ENCODE results near the gene SNAI3. TPM values are rescaled to one million over a fixed set of nuclear protein-coding genes. Genes with fewer than 3 reads are reported as not detected.

Gene SNAI3
- total RNA-seq, 2 donors from 2014 or later = 0.25 to 0.40 TPM

DNA sequence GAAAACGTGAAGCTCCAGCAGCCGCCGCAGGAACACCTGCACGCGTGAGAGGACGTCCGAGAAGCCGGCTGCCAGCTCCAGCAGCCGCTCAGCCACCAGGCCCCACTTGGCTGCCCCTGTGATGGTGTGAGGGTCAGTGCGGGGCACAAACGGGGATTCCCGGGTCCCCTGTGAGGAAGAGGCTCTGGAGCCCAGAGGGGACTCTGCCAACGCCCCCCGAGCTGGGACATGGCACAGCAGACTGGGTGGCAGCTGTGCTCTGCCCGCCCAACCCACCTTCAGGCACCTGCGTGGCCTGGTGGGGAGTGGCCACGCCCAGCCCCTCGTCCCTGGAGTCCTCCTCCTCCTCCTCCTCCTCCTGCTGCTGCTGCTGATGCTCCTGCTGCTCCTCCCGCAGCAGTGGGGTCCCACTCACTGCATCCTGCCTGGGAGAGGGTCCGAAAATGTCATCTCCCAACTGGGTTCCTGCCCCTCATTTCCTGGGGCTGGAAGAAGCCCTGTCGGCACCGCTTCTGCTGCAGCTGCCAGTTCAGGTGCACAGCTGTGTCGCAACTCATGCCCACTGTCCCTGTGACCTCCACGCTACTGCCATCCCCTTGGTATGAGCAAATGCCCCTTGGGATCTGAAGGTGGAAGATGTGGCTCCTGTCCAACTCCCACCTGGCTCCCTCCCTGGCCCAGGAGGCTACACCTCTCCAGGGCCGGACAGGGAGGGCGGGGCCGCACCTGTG lies 47.5 kb upstream of the SNAI3 start:
- DNase-seq = no peak
- Histone ChIP-seq H3K9me3 (no peaks in the 10 kb centered on the region), H3K4me3 (no peak overlapping the region), H3K36me3 (peaks cover 4% of the 10 kb centered on the region), H3K4me1 (no peaks in the 10 kb centered on the region), H3K27ac (no peak overlapping the region), H3K9ac (ENCODE audit: low read depth in 2 of 2, low read length in 2 of 2) (no peak overlapping the region), H3K27me3 (no peaks in the 10 kb centered on the region)
- TF ChIP-seq, protein P1, sequence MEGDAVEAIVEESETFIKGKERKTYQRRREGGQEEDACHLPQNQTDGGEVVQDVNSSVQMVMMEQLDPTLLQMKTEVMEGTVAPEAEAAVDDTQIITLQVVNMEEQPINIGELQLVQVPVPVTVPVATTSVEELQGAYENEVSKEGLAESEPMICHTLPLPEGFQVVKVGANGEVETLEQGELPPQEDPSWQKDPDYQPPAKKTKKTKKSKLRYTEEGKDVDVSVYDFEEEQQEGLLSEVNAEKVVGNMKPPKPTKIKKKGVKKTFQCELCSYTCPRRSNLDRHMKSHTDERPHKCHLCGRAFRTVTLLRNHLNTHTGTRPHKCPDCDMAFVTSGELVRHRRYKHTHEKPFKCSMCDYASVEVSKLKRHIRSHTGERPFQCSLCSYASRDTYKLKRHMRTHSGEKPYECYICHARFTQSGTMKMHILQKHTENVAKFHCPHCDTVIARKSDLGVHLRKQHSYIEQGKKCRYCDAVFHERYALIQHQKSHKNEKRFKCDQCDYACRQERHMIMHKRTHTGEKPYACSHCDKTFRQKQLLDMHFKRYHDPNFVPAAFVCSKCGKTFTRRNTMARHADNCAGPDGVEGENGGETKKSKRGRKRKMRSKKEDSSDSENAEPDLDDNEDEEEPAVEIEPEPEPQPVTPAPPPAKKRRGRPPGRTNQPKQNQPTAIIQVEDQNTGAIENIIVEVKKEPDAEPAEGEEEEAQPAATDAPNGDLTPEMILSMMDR (IDR thresholded peaks at IDR 0.05) = no peak
- intact Hi-C loops (cut with DNase I) = no loop called here

GRCh38 chr16:88732961-88733294 lies 46.6 kb upstream of the SNAI3 start:
- no peak for DNase-seq
- H3K4me3 ChIP-seq = no peak overlapping the region
- no peak overlapping the region for H3K9ac ChIP-seq (ENCODE audit: low read depth in 2 of 2, low read length in 2 of 2)
- H3K27ac ChIP-seq = no peak overlapping the region
- intact Hi-C loops (cut with DNase I) = no loop called here
- H3K4me1 ChIP-seq = no peaks in the 10 kb centered on the region
- TF ChIP-seq, protein P1 (IDR thresholded peaks at IDR 0.05) = no peak
- no peaks in the 10 kb centered on the region for H3K9me3 ChIP-seq
- peaks cover 4% of the 10 kb centered on the region for H3K36me3 ChIP-seq
- no peaks in the 10 kb centered on the region for H3K27me3 ChIP-seq

- H3K27me3 ChIP-seq = no peaks in the 10 kb centered on the region
- H3K4me3 ChIP-seq = no peak overlapping the region
- no peak overlapping the region for H3K9ac ChIP-seq (ENCODE audit: low read depth in 2 of 2, low read length in 2 of 2)
- TF ChIP-seq, protein P1 (IDR thresholded peaks at IDR 0.05) = no peak
- H3K36me3 ChIP-seq = peaks cover 4% of the 10 kb centered on the region
- no peak overlapping the region for H3K27ac ChIP-seq
- DNase-seq = no peak
- no peaks in the 10 kb centered on the region for H3K9me3 ChIP-seq
- intact Hi-C loops (cut with DNase I) = no loop called here
- H3K4me1 ChIP-seq = no peaks in the 10 kb centered on the region
These were observed 46.1 kb upstream of the SNAI3 start for GRCh38 chr16:88732172-88732960.

GRCh38 chr16:88731699-88732098 lies 45.4 kb upstream of the SNAI3 start:
- Histone ChIP-seq H3K27ac (no peak overlapping the region), H3K27me3 (no peaks in the 10 kb centered on the region), H3K4me3 (no peak overlapping the region), H3K9ac (ENCODE audit: low read depth in 2 of 2, low read length in 2 of 2) (no peak overlapping the region), H3K36me3 (peaks cover 10% of the 10 kb centered on the region), H3K4me1 (no peaks in the 10 kb centered on the region), H3K9me3 (no peaks in the 10 kb centered on the region)
- DNase-seq = no peak
- TF ChIP-seq, protein P1 (IDR thresholded peaks at IDR 0.05) = no peak
- intact Hi-C loops (cut with DNase I) = no loop called here

GRCh38 chr16:88730632-88731607 lies 44.6 kb upstream of the SNAI3 start:
- H3K36me3 ChIP-seq = peaks cover 18% of the 10 kb centered on the region
- H3K27ac ChIP-seq = no peak overlapping the region

More at GRCh38 chr16:88730632-88731607, 44.6 kb upstream of the SNAI3 start:
- intact Hi-C loops (cut with DNase I) = no loop called here
- Histone ChIP-seq H3K9ac (ENCODE audit: low read depth in 2 of 2, low read length in 2 of 2) (no peak overlapping the region), H3K4me3 (no peak overlapping the region), H3K27me3 (no peaks in the 10 kb centered on the region), H3K9me3 (no peaks in the 10 kb centered on the region), H3K4me1 (no peaks in the 10 kb centered on the region)
- no peak for DNase-seq
- TF ChIP-seq, protein P1 (IDR thresholded peaks at IDR 0.05) = no peak

Measured in colonic mucosa (tissue), 4 donors.